ENCODE data around the gene ELF4. TPM values are rescaled to one million over a fixed set of nuclear protein-coding genes. Genes with fewer than 3 reads are reported as not detected.

ELF4 gene
- total and polyA plus RNA-seq, 2 of the 13 experiments (the other 11 are each of a cell fraction or from before 2014, with no cell fraction given) = 1.3 to 2.6 TPM

DNA sequence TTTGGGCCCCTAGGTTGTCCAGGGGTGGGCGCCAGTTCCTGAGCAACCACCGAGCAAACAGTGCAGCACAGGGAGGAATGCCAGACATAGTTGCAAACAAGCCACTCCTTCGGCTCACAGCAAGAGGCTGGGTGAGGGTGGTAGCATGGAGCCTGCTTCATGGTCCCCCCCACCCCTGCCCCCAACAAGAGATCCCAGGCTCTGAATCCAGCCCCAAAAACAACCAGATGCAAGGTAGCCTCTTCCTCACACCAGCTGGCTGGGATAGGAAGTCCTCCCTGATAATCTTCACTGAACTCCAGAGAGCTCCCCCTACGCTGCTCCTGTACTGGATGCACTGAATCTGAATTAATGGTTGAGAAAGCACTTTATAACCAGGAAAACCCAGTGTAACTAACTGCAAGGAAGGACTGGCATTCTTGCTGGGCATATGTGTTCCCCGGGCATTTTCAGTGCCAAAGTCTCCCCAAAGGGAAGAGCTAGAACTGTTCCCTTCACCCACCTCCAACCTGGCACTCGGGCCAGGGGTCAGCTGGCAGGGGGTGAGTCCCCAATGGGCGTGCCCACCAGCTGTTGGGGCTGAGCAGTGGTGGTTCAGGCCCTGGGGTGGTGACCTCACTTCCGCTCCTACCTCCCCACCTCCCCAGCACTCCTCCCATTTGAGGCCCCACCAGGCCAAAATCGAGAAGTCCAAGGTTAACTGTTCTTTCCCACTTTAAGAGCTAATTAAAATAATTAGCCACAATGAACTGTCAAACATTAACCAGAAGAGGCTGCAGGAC is 1.5 kb downstream of the ELF4 start (continued):
- no peak for TF ChIP-seq TARDBP (CRISPR knock-in tag; IDR thresholded peaks at IDR 0.05)
- TF ChIP-seq, protein P1, sequence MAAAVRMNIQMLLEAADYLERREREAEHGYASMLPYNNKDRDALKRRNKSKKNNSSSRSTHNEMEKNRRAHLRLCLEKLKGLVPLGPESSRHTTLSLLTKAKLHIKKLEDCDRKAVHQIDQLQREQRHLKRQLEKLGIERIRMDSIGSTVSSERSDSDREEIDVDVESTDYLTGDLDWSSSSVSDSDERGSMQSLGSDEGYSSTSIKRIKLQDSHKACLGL (CRISPR knock-in tag; IDR thresholded peaks at IDR 0.05) = no peak
- no peak for TF ChIP-seq ZNF160 (CRISPR knock-in tag; IDR thresholded peaks at IDR 0.05)
- no peak for TF ChIP-seq PCBP2 (optimal IDR thresholded peaks at IDR 0.05; ENCODE audit: low read depth, low read length, poor library complexity, severe bottlenecking)
- no peak for TF ChIP-seq ZSCAN20 (CRISPR knock-in tag; IDR thresholded peaks at IDR 0.05; ENCODE audit: borderline replicate concordance)
- no peak for TF ChIP-seq SP4 (CRISPR knock-in tag; IDR thresholded peaks at IDR 0.05)
- TF ChIP-seq ZBTB43 (CRISPR knock-in tag; conservative IDR thresholded peaks at IDR 0.05) = no peak
- TF ChIP-seq KDM5B (CRISPR knock-in tag; IDR thresholded peaks at IDR 0.05; ENCODE audit: borderline replicate concordance) = no peak
- TF ChIP-seq PHF8 (CRISPR knock-in tag; IDR thresholded peaks at IDR 0.05) = no peak
- peak; percentile 35 for TF ChIP-seq TEAD3 (CRISPR knock-in tag; optimal IDR thresholded peaks at IDR 0.05; ENCODE audit: borderline replicate concordance)
- TF ChIP-seq GABPB1 (CRISPR knock-in tag; IDR thresholded peaks at IDR 0.05) = peak; percentile 70
- 0 out of 2 replicates have a peak, but pooled peaks have one; percentile 17 for TF ChIP-seq SAP130 (CRISPR knock-in tag; IDR thresholded peaks at IDR 0.05; ENCODE audit: low read depth)
- TF ChIP-seq, protein P2, sequence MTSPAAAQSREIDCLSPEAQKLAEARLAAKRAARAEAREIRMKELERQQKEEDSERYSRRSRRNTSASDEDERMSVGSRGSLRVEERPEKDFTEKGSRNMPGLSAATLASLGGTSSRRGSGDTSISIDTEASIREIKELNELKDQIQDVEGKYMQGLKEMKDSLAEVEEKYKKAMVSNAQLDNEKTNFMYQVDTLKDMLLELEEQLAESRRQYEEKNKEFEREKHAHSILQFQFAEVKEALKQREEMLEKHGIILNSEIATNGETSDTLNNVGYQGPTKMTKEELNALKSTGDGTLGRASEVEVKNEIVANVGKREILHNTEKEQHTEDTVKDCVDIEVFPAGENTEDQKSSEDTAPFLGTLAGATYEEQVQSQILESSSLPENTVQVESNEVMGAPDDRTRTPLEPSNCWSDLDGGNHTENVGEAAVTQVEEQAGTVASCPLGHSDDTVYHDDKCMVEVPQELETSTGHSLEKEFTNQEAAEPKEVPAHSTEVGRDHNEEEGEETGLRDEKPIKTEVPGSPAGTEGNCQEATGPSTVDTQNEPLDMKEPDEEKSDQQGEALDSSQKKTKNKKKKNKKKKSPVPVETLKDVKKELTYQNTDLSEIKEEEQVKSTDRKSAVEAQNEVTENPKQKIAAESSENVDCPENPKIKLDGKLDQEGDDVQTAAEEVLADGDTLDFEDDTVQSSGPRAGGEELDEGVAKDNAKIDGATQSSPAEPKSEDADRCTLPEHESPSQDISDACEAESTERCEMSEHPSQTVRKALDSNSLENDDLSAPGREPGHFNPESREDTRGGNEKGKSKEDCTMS (CRISPR knock-in tag; conservative IDR thresholded peaks at IDR 0.05) = no peak
- no peak for TF ChIP-seq ISL2 (CRISPR knock-in tag; IDR thresholded peaks at IDR 0.05)
- no peak for TF ChIP-seq ZFP36L2 (CRISPR knock-in tag; IDR thresholded peaks at IDR 0.05)
- peak; percentile 30 for TF ChIP-seq CTCF (CRISPR knock-in tag; IDR thresholded peaks at IDR 0.05)
- TF ChIP-seq KAT7 (CRISPR knock-in tag; IDR thresholded peaks at IDR 0.05; ENCODE audit: borderline replicate concordance) = no peak
- TF ChIP-seq ZNF678 (CRISPR knock-in tag; IDR thresholded peaks at IDR 0.05) = no peak
- TF ChIP-seq SUZ12 (IDR thresholded peaks at IDR 0.05; ENCODE audit: low read depth, low read length) = no peak
- no peak for TF ChIP-seq SAFB2 (CRISPR knock-in tag; IDR thresholded peaks at IDR 0.05; ENCODE audit: borderline replicate concordance, low read depth)
- TF ChIP-seq CBX2 (IDR thresholded peaks at IDR 0.05; ENCODE audit: low read depth, low read length) = no peak
- no peak for TF ChIP-seq CBX2 (CRISPR knock-in tag; IDR thresholded peaks at IDR 0.05; ENCODE audit: low read depth)
- TF ChIP-seq, protein P3, sequence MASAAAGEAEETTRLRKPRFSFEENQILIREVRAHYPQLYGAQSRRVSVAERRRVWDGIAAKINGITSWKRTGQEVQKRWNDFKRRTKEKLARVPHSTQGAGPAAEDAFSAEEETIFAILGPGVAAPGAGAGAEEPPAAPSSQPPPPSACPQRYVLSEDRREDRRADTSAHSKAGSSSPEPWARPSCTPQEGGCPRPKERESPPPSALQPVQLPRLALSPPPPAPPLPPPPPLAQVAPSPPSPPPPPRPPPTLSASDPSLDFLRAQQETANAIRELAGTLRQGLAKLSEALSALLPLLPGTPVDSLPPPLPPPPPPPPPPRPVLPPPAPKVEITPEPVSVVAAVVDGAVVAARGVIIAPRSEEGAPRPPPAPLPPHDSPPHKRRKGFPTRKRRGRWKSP (CRISPR knock-in tag; IDR thresholded peaks at IDR 0.05) = no peak
- no peak for TF ChIP-seq ZNF724P (CRISPR knock-in tag; IDR thresholded peaks at IDR 0.05; ENCODE audit: borderline replicate concordance)

All from HepG2 (cell line).